HCT116 (cell line): ENCODE data around the gene WNT16. TPM values are rescaled to one million over a fixed set of nuclear protein-coding genes. Genes with fewer than 3 reads are reported as not detected.

Experiments
- ATAC-seq: fragments of 200-7000 bp; cut with Tn5 transposase; 2 replicates; pipeline ENCODE4 v1.9.1; 2020; ENCODE audit warnings: mild to moderate bottlenecking, moderate library complexity
- BruUV-seq: library from RNA; stranded (reverse); fragments of 400-500 nt; replicated peaks from 2 replicates; lab custom pipeline; 2021; lab: Mats Ljungman, UMichigan
- CTCF ChIA-PET: fragments of 300-600 bp; sonication (Branson Sonifier 250); formaldehyde crosslinking; loops from one replicate; lab custom pipeline; 2021; ENCODE audit warnings: antibody characterized with exemption; lab: Charles Lee
- POLR2A ChIA-PET: fragments of 300-600, 350-600 bp; sonication (Branson Sonifier 250); formaldehyde crosslinking; loops from one replicate; lab custom pipeline; 2021; ENCODE audit warnings: antibody characterized with exemption; lab: Charles Lee
- RAD21 ChIA-PET, 2 experiments: fragments of 300-600 bp; sonication (Branson Sonifier 250); formaldehyde crosslinking; loops; one replicate each; lab custom pipeline; 2023; ENCODE audit warnings: low total read pairs in 2 of 2; ENCODE audit not compliant: uncharacterized antibody in 2 of 2, unreplicated experiment in 2 of 2, low non-redundant PET in 1 of 2; lab: Charles Lee
- DNase-seq: peaks from one replicate; pipeline ENCODE4 v3.0.0-alpha.2; 2010; ENCODE audit warnings: low read depth, low spot score
- H2AFZ ChIP-seq: fragments of 200-600 bp; shearing (Covaris generic), sonication (generic); 2 replicates; pipeline ENCODE4 v1.6.1; 2017; ENCODE audit warnings: low read depth, mixed run types, mixed read lengths, antibody characterized with exemption, low read length; ENCODE audit not compliant: poor library complexity, severe bottlenecking
- H3K27ac ChIP-seq: 2 replicates; pipeline ENCODE4 v1.5.1; 2012; ENCODE audit warnings: low read depth, low read length
- H3K27me3 ChIP-seq: fragments of 200-600 bp; sonication (generic); 2 replicates; pipeline ENCODE4 v1.6.1; 2016; ENCODE audit warnings: mixed run types, low read length, mixed read lengths; ENCODE audit not compliant: insufficient read depth
- H3K36me3 ChIP-seq, 2 experiments: fragments of 200-500 bp in 1 of 2; fragments of 200-600 bp in 1 of 2; sonication (Bioruptor generic) in 1 of 2; sonication (generic) in 1 of 2; 2 replicates each; pipeline versions ENCODE4 v1.5.1 to v1.6.1; 2014 to 2016; ENCODE audit warnings: low read length in 2 of 2, inconsistent platforms in 1 of 2, mixed read lengths in 1 of 2, mixed run types in 1 of 2; ENCODE audit not compliant: insufficient read depth in 2 of 2, control insufficient read depth in 1 of 2
- H3K4me1 ChIP-seq, 2 experiments: fragments of 200-600 bp in 1 of 2; sonication (generic) in 1 of 2; 2 replicates each; pipeline versions ENCODE4 v1.5.1 to v1.6.1; 2012 to 2017; ENCODE audit warnings: low read length in 2 of 2, inconsistent platforms in 1 of 2, mild to moderate bottlenecking in 1 of 2, mixed read lengths in 1 of 2, mixed run types in 1 of 2, moderate library complexity in 1 of 2; ENCODE audit not compliant: insufficient read depth in 2 of 2, control insufficient read depth in 1 of 2
- H3K4me2 ChIP-seq: fragments of 200-600 bp; sonication (generic); 2 replicates; pipeline ENCODE4 v1.6.1; 2017; ENCODE audit warnings: mixed run types, low read length, mixed read lengths
- H3K4me3 ChIP-seq, 2 experiments: fragments of 200-600 bp in 1 of 2; sonication (generic) in 1 of 2; replicated peaks in 1 of 2; 2 replicates each; pipeline ENCODE4 v1.5.1; 2011 to 2016; ENCODE audit warnings: low read length in 2 of 2, control low read depth in 1 of 2, low read depth in 1 of 2, mild to moderate bottlenecking in 1 of 2, mixed read lengths in 1 of 2, mixed run types in 1 of 2
- H3K79me2 ChIP-seq: fragments of 200-600 bp; sonication (generic); 2 replicates; pipeline ENCODE4 v1.6.1; 2017; ENCODE audit warnings: mild to moderate bottlenecking, mixed run types, low read length, moderate library complexity, mixed read lengths; ENCODE audit not compliant: insufficient read depth
- H3K9ac ChIP-seq: fragments of 200-600 bp; sonication (generic); 2 replicates; pipeline ENCODE4 v1.6.1; 2016; ENCODE audit warnings: low read length, mixed read lengths
- H3K9me2 ChIP-seq: fragments of 200-600 bp; sonication (generic), shearing (Covaris generic); 2 replicates; pipeline ENCODE4 v1.6.1; 2017; ENCODE audit warnings: mixed run types, mild to moderate bottlenecking, moderate library complexity; ENCODE audit not compliant: insufficient read depth
- H3K9me3 ChIP-seq, 2 experiments: fragments of 200-500 bp in 1 of 2; fragments of 200-600 bp in 1 of 2; sonication (Bioruptor generic) in 1 of 2; sonication (generic) in 1 of 2; 2 replicates each; pipeline ENCODE4 v1.6.1; 2014 to 2017; ENCODE audit warnings: low read length in 2 of 2, mixed read lengths in 2 of 2, inconsistent platforms in 1 of 2, low read depth in 1 of 2, mild to moderate bottlenecking in 1 of 2, mixed run types in 1 of 2, moderate library complexity in 1 of 2; ENCODE audit not compliant: control insufficient read depth in 1 of 2, insufficient read depth in 1 of 2
- H4K20me1 ChIP-seq: fragments of 200-600 bp; sonication (generic), shearing (Covaris generic); 2 replicates; pipeline ENCODE4 v1.6.1; 2017; ENCODE audit warnings: mixed run types, mild to moderate bottlenecking, moderate library complexity; ENCODE audit not compliant: insufficient read depth
- CTCF ChIP-seq, 3 experiments: fragments of 200-600 bp in 1 of 3; sonication (generic) in 1 of 3; IDR thresholded peaks in 2 of 3; conservative IDR thresholded peaks in 1 of 3; 2 replicates each; pipeline ENCODE4 v1.5.1; 2012 to 2017; ENCODE audit warnings: low read depth in 2 of 3, low read length in 2 of 3, antibody characterized with exemption in 1 of 3, borderline replicate concordance in 1 of 3, control low read depth in 1 of 3, mild to moderate bottlenecking in 1 of 3, mixed read lengths in 1 of 3, mixed run types in 1 of 3, moderate library complexity in 1 of 3; ENCODE audit not compliant: insufficient read depth in 1 of 3
- REST ChIP-seq: IDR thresholded peaks from 2 replicates; pipeline ENCODE4 v1.6.1; 2012; ENCODE audit warnings: low read depth
- intact Hi-C: fragments of 100-400 bp; cut with micrococcal nuclease; formaldehyde crosslinking; loops from 2 replicates; pipeline ENCODE4 v1.10.0; 2022
- total RNA-seq: library from RNA; stranded (reverse); gene quantifications from one replicate; pipeline ENCODE4 v1.2.1, GENCODE V29; 2021; ENCODE audit not compliant: unreplicated experiment

Gene WNT16
- total RNA-seq, 1 experiment from 2014 or later, result 152 TPM

DNA sequence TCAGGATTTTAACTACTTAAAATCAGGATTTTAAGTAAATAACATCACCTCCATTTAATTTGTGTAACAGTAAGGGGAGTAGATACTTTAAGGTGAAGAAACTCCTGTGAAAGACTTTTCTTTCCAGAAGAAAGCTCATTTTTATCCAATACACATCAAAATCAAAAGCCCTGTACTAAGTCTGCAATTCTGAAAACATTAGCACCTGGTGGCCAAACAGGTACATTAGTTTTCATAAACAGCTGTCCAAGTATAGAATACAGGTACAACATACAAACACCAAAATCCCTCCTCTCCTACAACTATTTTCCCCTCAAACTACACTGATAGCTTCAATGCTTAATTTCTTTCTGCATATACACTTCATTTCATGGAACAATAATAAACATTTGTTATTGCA, 44.4 kb downstream of the WNT16 start:
- Histone ChIP-seq H3K79me2 (peaks cover 100% of the 10 kb centered on the region), H3K4me1 (peaks cover 21 to 67% of the 10 kb centered on the region in 2 experiments; a peak in 3 of 4 replicates), H3K27ac (no peak overlapping the region), H3K9me2 (no peaks in the 10 kb centered on the region), H3K27me3 (no peaks in the 10 kb centered on the region), H3K4me3 (no peak overlapping the region), H3K9me3 (no peaks in the 10 kb centered on the region), H3K4me2 (no peak overlapping the region), H2AFZ (no peak overlapping the region), H4K20me1 (peaks cover 15% of the 10 kb centered on the region; the same call in 1 of the 2 replicates), H3K36me3 (peaks cover 43 to 79% of the 10 kb centered on the region in 2 experiments), H3K9ac (no peak overlapping the region)
- TF ChIP-seq REST, result no peak
- TF ChIP-seq CTCF (IDR thresholded peaks at IDR 0.05 in 2 of 3, conservative IDR thresholded peaks at IDR 0.05 in 1 of 3; ENCODE audit: borderline replicate concordance in 1 of 3, insufficient read depth in 1 of 3, low read depth in 2 of 3, low read length in 2 of 3), result peak in 2 of 3 experiments; percentile 15 to 52; a peak in 2 of 6 replicates
- CTCF ChIA-PET, result interaction anchor here (0.8 to 1.7 kb wide), 6 partner anchors 11 to 231 kb away, joined by 3 to 5 read pairs (median 3); partner anchors contain the start of gene FAM3C
- POLR2A ChIA-PET, result interaction anchor here (2.0 kb wide), 1 partner anchor 23 kb away, joined by 6 read pairs; the partner anchor contains the start of gene FAM3C
- ATAC-seq (peak; percentile 53; the same call in 1 of the 2 replicates), DNase-seq (no peak)
- RAD21 ChIA-PET, result no interaction called here
- BruUV-seq, result no TSS peak
- intact Hi-C loops, result no loop called here
